GM21717 (cell line): ENCODE results near the gene PLXND1.
"Not testable (repeated sequence)": the region's sequence is repeated elsewhere in the genome, so short reads cannot be mapped to it uniquely, and the experiment has no call there.

Source experiments
- ATAC-seq: cut with Tn5 transposase; IDR thresholded peaks from one replicate; pipeline ENCODE4 v1.9.1; 2021; ENCODE audit warnings: mild to moderate bottlenecking, moderate library complexity; ENCODE audit not compliant: unreplicated experiment

Gene PLXND1

DNA sequence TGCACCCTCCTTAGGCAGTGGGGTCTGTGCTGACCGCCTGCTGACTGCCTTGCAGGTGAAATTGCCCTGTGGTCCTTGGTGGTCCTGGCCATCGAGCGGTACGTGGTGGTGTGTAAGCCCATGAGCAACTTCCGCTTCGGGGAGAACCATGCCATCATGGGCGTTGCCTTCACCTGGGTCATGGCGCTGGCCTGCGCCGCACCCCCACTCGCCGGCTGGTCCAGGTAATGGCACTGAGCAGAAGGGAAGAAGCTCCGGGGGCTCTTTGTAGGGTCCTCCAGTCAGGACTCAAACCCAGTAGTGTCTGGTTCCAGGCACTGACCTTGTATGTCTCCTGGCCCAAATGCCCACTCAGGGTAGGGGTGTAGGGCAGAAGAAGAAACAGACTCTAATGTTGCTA, 75.7 kb downstream of the PLXND1 start:
- ATAC-seq: no peak

GRCh38 chr3:129530251-129530791, 76.2 kb downstream of the PLXND1 start:
- no peak for ATAC-seq

DNA sequence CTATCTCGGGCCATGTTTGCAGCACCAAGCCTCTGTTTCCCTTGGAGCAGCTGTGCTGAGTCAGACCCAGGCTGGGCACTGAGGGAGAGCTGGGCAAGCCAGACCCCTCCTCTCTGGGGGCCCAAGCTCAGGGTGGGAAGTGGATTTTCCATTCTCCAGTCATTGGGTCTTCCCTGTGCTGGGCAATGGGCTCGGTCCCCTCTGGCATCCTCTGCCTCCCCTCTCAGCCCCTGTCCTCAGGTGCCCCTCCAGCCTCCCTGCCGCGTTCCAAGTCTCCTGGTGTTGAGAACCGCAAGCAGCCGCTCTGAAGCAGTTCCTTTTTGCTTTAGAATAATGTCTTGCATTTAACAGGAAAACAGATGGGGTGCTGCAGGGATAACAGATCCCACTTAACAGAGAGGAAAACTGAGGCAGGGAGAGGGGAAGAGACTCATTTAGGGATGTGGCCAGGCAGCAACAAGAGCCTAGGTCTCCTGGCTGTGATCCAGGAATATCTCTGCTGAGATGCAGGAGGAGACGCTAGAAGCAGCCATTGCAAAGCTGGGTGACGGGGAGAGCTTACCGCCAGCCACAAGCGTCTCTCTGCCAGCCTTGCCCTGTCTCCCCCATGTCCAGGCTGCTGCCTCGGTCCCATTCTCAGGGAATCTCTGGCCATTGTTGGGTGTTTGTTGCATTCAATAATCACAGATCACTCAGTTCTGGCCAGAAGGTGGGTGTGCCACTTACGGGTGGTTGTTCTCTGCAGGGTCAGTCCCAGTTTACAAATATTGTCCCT, 76.9 kb downstream of the PLXND1 start:
- no peak for ATAC-seq

- ATAC-seq: no peak
Observed at GRCh38 chr3:129528589-129529100, 77.8 kb downstream of the PLXND1 start, which contains the start of gene RHO. RHO (plus strand) TSS chr3:129528639; CDS start chr3:129528734, 95 bp downstream.

DNA sequence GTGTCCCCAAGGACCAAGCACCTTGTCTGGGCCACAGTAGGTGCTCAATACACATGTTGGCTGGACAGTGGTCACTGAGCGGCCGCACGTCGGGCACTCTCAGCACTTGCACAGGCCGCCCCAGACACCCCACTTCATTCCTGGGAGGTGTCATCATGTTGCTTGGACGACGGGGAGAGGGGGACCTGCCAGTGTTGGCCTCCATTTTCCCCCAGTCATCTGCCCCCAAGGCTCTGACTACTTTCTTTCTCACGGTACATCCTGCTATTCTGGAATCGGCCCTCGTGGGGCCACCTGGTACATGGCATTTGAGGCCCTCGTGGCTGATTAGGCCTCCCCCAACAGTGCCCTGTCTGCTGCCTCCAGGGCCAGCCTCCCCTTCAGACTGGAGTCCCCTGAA, 79.2 kb downstream of the PLXND1 start:
- ATAC-seq: no peak

- ATAC-seq: peak; percentile 97
Observed at GRCh38 chr3:129526121-129526900, 80.2 kb downstream of the PLXND1 start.

DNA sequence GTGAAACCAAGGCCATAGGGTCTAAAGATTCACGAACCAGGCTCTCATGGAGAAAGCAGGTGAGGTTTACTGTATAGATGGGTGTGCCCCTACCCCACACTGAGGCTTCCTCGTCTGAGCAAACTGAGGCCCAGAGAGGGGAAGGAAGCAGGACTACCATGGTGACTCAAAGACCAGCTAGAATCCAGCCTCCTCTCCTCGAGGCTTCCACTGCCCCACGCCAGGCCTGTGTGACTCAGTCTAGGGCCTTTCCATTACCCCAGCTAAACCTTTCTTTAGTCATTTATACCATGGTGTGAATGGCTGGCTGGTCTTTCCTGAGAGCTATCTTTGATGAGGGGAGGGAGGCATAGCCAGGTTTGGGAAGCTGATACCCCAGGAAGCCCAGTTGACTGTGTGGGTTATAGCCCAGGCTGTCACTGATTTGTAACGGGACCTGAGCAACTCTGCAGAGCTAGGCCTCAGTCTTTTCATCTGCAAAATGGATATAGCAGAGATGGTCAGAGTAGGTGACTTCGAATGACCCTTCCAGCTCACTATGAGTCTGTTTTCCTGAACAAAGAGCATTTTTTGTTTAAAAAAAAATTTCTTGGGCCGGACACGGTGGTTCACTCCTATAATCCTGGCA, 81.0 kb downstream of the PLXND1 start:
- ATAC-seq: no peak

GRCh38 chr3:129524081-129524480, 82.4 kb downstream of the PLXND1 start:
- no peak for ATAC-seq

- no peak for ATAC-seq
Observed at GRCh38 chr3:129522953-129523352, 83.5 kb downstream of the PLXND1 start.

DNA sequence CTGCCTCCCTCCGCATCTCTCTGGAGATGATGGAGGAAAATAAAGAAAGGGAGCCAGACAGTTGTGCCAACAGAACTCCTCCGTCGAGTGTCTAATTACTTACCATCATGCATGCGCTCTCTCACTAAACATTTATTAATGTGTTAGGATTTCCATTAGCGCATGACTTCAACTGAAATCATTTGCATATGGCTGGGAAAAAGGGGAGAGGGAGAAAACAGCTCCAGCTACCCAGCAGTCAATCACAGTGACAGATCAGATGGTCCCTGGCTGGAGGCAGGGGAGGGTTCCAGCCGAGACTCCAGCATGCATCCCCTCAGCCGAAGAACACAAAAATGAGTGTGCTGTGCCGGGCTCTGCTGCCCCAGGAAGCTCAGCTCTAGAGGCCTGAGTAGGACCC, 84.9 kb downstream of the PLXND1 start:
- no peak for ATAC-seq

DNA sequence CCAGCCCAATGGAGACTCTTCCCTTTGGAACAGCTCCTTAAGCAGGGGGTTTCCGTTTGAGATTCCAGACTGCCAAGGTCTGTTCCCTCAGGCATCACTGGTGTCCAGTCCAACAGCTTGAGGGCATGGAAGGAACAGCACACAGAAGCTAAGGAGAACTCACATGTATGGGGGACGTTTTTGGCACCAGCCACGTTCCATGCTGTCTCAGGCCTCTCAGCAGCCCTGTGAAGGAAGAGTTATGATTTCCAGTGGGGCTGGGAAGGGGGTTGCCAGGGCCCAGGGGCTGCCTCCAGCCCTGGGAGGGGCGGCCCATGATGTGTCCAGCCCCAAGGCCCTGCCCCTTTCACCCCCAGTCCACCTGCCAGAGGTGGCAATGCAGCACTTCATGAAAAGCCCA, 85.5 kb downstream of the PLXND1 start:
- ATAC-seq: no peak

DNA sequence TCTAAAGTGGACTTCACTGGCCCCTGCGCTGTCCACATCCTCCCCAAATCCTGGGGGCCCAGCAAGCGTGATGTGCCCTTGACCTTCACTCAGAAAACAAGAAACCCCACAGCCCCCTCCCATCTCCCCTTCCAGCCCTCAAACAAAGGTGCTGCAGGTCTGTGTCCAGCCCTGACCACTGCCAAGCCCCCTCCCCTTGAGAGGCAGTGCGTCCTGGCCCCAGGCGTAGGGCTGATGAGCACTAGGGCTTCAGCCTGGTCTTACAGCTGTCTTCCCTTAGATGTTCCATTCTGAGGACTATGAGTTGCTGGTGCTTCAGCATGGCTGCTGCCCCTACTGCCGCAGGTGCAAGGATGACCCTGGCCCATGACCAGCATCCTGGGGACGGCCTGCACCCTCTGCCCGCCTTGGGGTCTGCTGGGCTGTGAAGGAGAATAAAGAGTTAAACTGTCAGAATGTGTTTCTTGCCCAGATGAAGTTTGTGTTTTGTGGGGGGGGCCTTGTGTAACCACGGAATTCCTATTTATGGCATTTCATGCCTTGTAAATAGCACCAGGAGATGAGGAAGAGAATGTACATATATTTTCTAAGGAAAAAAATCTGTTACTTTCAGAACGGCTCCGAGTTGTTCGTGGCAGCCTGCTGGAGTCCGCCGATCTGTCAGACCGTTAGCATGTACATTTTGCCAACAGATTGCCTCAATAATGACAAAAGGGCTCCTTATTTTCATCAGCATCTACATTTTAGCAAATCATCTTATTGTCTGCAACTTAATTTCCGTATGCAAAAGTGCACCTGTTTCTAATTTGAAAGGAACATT, 86.4 kb downstream of the PLXND1 start:
- no peak for ATAC-seq

DNA sequence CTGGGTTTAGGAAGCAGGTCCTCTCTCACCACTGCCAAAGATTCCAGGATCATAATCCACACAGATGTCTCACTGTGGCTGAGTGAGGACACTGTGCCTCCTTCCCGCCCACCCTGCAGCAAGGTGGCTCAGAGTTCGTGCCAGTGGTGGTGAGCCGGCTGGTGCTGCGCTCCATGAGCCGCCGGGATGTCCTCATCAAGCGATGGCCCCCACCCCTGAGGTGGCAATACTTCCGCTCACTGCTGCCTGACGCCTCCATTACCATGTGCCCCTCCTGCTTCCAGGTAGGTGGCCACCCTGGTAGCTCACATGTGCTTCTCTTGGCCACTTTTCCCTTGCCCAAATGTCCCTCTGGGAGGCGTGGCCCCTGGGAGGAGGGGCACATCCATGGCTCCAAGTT, 87.0 kb downstream of the PLXND1 start:
- no peak for ATAC-seq

- ATAC-seq: no peak
Observed at GRCh38 chr3:129518581-129518980, 87.9 kb downstream of the PLXND1 start.

DNA sequence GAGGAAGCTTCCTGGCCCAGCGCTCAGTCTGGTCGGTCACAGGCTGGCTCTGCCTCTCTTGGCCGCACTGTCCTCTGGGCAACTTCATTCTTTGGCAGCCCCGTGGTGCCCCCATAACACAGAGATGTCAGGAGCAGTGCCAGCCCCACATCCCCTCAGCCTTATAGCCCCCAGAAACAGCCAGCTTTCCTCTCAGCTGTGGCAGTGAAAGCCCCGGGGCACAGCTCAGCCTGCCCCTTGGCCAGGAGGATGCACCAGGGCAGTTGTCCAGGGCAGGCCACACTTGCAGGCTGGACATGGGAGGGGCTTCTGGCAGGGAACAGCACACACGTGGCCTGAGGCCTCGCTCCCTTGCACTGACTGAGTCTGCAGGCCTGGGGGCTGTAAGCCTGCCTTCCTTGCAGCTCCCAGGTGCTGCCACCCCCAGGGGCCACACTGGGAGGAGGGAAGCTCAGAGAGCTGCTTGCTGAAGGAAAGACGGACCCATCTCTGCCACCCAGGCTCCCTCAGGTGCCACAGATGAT, 88.4 kb downstream of the PLXND1 start:
- ATAC-seq: no peak

DNA sequence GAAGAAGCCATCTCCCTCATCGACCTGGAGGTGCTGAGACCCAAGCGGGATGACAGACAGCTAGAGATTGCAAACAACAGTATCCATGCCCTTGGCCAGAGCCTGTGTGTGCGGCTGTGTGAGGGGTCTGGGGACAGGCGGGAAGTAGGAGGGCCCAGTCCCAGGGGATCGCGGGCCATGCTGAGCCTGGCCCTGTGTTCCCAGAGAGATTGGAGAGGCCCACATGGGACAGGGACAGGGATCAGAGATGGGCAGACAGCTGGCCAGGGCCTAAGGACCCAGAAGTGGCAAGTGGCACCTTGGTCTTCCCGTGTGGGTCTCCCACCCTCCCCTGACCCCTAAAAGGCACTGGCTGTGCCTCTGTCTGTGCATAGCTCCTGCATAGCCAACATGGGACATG, 89.0 kb downstream of the PLXND1 start:
- ATAC-seq: no peak

- ATAC-seq: not testable (repeated sequence)
Observed at GRCh38 chr3:129515821-129516432, 90.5 kb downstream of the PLXND1 start.

DNA sequence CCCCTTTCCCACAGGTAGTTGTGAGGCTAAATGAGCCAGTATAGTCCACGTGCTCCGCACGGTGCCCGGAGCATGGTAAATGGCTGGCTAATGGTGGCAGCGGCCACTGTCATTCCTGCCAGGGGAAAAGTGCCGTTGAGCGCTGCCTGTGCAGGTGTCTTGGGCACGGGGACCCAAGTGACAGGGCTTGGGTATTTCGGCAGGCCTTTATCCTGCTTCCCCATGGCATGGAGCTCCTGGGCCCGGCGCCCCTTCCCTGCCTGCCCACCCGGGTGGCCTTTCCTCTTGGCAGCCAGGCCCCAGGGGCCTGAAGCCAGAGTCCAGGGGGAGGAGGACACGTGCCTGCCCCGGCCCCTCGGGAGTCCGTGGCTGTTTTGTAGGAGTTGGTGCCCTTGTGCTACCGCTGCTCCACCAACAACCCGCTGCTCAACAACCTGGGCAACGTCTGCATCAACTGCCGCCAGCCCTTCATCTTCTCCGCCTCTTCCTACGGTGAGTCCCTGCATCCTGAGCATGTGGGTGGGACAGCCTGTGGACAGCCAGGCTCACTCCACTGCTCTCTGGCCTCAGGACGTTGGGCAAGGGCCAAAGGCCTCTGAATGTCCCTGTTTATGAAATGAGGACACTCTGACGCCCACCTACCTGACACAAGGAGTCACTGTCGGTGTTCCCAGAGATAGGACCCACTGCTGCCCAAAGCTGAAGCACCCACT, 91.2 kb downstream of the PLXND1 start:
- not testable (repeated sequence) for ATAC-seq

DNA sequence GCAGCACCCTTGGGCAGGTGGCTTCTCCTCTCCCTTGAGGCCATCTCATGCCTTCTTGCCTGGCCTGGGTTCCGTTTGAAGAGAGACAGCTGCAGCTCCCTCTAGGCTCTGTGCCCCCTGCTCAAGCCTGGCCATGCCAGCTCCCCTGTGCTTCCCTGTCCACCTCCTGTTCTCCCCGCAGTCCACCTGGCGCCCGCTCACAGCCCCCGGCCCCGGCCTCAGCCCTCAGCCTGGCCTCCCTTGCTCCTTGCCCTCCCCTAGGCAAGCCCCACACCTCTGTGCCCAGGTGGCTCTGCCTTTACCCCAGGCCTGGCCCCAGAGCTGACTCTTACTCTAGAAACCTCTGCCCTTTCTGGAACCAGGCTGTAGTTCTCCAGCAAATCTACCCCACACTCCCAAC, 91.9 kb downstream of the PLXND1 start:
- ATAC-seq: no peak
